NCI-H446 treated with DMSO at 0.1 percent for 48 hours (cell line): ENCODE measurements around the gene ZDHHC24.

Experiments used
- DNase-seq: peaks from one replicate; lab custom pipeline; 2025; lab: John Stamatoyannopoulos, UW

The ZDHHC24 gene

DNA sequence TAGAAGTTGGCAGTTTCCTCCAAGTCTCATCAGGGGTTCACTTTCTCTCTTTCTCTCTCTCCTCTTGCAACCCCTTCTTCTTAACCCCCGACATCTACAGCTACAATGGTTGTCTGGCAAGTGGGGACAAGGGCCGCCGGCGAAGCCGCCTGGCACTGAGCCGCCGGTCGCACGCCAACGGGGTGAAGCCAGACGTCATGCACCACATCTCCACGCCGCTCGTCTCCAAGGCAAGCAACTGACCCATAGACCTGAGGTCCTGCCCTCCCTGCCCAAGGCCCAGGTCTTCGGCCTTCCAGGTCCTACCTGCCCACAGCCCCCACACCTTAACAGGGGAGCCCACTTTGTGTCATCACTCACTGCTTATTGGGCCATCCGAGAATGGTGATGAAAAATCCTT is 74.7 kb downstream of the ZDHHC24 start:
- DNase-seq = no peak
